Activated CD8-positive, alpha-beta T cell treated with anti-CD3 and anti-CD28 coated beads for 36 hours (primary cell): ENCODE results near the gene KIAA0408. TPM values are rescaled to one million over a fixed set of nuclear protein-coding genes. Genes with fewer than 3 reads are reported as not detected.

ENCODE experiments used
- ATAC-seq: fragments of 200-7000 bp; cut with Tn5 transposase; one replicate; pipeline ENCODE4 v1.10.0; 2021; ENCODE audit warnings: mild to moderate bottlenecking, moderate library complexity
- CTCF ChIA-PET: fragments of 350-600 bp; sonication (Branson Sonifier 250); formaldehyde crosslinking; loops from one replicate; lab custom pipeline; 2021; ENCODE audit warnings: antibody characterized with exemption; lab: Charles Lee
- POLR2A ChIA-PET: fragments of 350-600 bp; sonication (Branson Sonifier 250); formaldehyde crosslinking; loops from one replicate; lab custom pipeline; 2021; ENCODE audit warnings: antibody characterized with exemption; lab: Charles Lee
- DNase-seq: peaks from one replicate; pipeline ENCODE4 v3.0.0-alpha.2; 2020
- H3K27ac Mint-ChIP-seq: one replicate; pipeline ENCODE4 v1.8.0; 2021; ENCODE audit warnings: mild to moderate bottlenecking, mixed read lengths
- H3K27me3 Mint-ChIP-seq: one replicate; pipeline ENCODE4 v1.8.0; 2021; ENCODE audit warnings: mixed read lengths
- H3K36me3 Mint-ChIP-seq: one replicate; pipeline ENCODE4 v1.8.0; 2021; ENCODE audit warnings: low read depth, mixed read lengths
- H3K4me1 Mint-ChIP-seq: one replicate; pipeline ENCODE4 v1.8.0; 2021; ENCODE audit warnings: low read depth, mixed read lengths
- H3K4me3 Mint-ChIP-seq: one replicate; pipeline ENCODE4 v1.8.0; 2021; ENCODE audit warnings: mild to moderate bottlenecking, moderate library complexity, mixed read lengths
- H3K9me3 Mint-ChIP-seq: one replicate; pipeline ENCODE4 v1.8.0; 2021; ENCODE audit warnings: mixed read lengths
- intact Hi-C: fragments of 100-400 bp; cut with micrococcal nuclease; formaldehyde crosslinking; loops from one replicate; pipeline ENCODE4 v1.10.0; 2022
- total RNA-seq, 2 experiments: library from RNA; stranded (reverse); gene quantifications; one replicate each; pipeline ENCODE4 v1.2.3, GENCODE V29; 2021
- TF ChIP-seq, protein P1 (sequence below): fragments of 200-600 bp; IDR thresholded peaks from one replicate; pipeline ENCODE4 v1.8.0; 2022; ENCODE audit warnings: antibody characterized with exemption, mild to moderate bottlenecking

Gene KIAA0408
- total RNA-seq, 2 experiments from 2014 or later = 1.8 to 2.6 TPM

DNA sequence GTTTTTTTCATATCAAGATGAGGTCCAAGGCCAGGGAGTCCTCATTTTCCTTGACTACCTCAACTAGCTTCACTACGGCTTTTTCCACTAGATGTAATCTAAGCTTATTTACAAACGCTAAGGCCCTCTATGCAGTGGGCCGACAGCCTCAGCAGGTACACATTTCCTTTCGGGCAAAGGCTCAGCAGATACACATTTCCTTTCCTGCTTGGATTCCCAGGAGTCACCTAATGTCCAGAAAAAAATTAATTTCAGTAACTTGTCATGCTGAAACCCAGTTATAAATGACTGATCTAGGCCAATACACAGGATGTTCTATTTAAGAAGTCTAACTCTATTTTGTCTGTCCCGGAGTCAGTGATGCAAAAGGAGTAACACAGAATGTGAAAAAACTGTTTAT, 7.2 kb upstream of the KIAA0408 start:
- intact Hi-C loops = loop anchor here (5.0 kb wide), 1 partner anchor 164 kb away; no protein-coding TSS in a partner anchor
- no peak for ATAC-seq
- TF ChIP-seq, protein P1, sequence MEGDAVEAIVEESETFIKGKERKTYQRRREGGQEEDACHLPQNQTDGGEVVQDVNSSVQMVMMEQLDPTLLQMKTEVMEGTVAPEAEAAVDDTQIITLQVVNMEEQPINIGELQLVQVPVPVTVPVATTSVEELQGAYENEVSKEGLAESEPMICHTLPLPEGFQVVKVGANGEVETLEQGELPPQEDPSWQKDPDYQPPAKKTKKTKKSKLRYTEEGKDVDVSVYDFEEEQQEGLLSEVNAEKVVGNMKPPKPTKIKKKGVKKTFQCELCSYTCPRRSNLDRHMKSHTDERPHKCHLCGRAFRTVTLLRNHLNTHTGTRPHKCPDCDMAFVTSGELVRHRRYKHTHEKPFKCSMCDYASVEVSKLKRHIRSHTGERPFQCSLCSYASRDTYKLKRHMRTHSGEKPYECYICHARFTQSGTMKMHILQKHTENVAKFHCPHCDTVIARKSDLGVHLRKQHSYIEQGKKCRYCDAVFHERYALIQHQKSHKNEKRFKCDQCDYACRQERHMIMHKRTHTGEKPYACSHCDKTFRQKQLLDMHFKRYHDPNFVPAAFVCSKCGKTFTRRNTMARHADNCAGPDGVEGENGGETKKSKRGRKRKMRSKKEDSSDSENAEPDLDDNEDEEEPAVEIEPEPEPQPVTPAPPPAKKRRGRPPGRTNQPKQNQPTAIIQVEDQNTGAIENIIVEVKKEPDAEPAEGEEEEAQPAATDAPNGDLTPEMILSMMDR = no peak
- CTCF ChIA-PET = interaction anchor here (0.9 to 3.1 kb wide), 10 partner anchors 12 to 81 kb away, joined by 3 to 43 read pairs (median 4); no protein-coding TSS in a partner anchor
- no peak overlapping the region for H3K27ac Mint-ChIP-seq
- POLR2A ChIA-PET = interaction anchor here (1.7 kb wide), 1 partner anchor 15 kb away, joined by 3 read pairs; no protein-coding TSS in a partner anchor
- H3K9me3 Mint-ChIP-seq = no peaks in the 10 kb centered on the region
- no peaks in the 10 kb centered on the region for H3K36me3 Mint-ChIP-seq
- no peak overlapping the region for H3K4me3 Mint-ChIP-seq
- no peaks in the 10 kb centered on the region for H3K4me1 Mint-ChIP-seq
- no peak for DNase-seq
- H3K27me3 Mint-ChIP-seq = no peaks in the 10 kb centered on the region

DNA sequence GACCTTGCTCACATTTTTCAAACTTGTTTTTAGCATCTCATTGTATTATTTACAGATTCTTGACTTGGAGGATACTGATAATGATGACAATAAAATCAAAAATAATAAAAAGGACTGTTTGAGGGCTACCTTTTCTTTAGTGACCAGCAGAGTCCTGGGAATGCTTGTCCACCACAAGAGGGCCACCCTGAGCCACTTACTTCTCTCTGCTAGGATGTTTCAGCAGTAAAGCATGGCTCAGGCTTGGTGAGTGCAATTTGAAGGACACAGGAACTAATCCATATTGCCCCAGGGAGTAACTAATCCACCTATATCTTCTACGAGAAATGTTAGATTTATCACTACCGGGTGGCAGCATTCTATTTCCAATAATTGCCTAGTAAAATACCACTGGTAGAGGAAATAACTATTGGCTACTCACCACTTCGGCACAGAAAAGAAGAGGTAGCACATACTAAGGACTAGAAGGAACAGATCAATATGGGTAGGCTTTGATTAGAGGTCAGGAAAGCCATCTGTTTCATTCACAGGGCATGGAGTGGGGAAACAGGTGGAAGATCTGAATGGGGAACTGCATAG, 5.8 kb upstream of the KIAA0408 start:
- DNase-seq = peak; percentile 81
- Mint-ChIP-seq H3K4me3 (no peak overlapping the region), H3K27ac (no peak overlapping the region), H3K36me3 (no peaks in the 10 kb centered on the region), H3K4me1 (no peaks in the 10 kb centered on the region), H3K9me3 (no peaks in the 10 kb centered on the region), H3K27me3 (no peaks in the 10 kb centered on the region)
- intact Hi-C loops = loop anchor here (1.0 to 5.0 kb wide), 2 partner anchors 74 to 163 kb away; no protein-coding TSS in a partner anchor
- POLR2A ChIA-PET = no interaction called here
- CTCF ChIA-PET = interaction anchor here (0.8 to 3.1 kb wide), 11 partner anchors 21 to 351 kb away, joined by 3 to 43 read pairs (median 4); partner anchors contain the start of gene MTCL3
- TF ChIP-seq, protein P1 = peak; percentile 89
- peak; percentile 92 for ATAC-seq

DNA sequence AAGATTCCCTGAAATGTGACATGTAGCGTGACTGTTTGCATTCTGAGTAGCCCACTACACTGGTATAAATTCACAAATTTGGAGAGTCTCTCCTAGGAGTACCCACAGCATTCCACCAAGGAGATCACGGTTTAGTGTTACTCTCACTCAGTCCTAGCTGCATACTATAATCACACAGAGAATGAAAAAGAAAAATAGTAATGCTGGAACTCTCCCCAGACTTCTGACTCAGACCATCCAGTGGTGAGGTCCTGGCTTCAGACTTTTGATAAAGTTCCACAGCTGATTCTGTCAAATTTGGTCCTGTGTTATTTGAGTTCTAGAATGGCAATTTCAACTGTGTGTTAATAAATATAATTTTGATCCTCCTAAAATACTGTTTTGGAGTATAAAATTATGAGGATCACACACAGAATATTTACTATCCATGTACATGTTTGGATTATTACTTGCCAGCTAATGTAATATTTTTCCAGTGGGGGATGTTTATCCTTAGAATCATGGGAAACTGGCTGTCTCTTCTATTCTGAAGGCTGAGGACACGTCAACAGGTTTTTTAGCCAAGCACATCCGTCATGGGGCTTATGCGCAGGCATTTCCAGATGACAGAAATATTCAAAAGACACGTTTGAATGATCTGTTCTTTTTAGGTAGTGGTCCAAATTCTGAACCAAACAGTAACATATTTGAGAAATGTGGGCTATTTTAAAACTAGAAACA, 5.1 kb upstream of the KIAA0408 start:
- H3K4me3 Mint-ChIP-seq = no peak overlapping the region
- H3K9me3 Mint-ChIP-seq = no peaks in the 10 kb centered on the region
- no peak overlapping the region for H3K27ac Mint-ChIP-seq
- CTCF ChIA-PET = interaction anchor here (0.7 to 2.8 kb wide), 13 partner anchors 9 to 352 kb away, joined by 3 to 34 read pairs (median 4); partner anchors contain the start of gene MTCL3
- intact Hi-C loops = no loop called here
- DNase-seq (no peak), ATAC-seq (no peak)
- no peaks in the 10 kb centered on the region for H3K36me3 Mint-ChIP-seq
- POLR2A ChIA-PET = no interaction called here
- H3K4me1 Mint-ChIP-seq = no peaks in the 10 kb centered on the region
- no peaks in the 10 kb centered on the region for H3K27me3 Mint-ChIP-seq
- TF ChIP-seq, protein P1 = no peak

DNA sequence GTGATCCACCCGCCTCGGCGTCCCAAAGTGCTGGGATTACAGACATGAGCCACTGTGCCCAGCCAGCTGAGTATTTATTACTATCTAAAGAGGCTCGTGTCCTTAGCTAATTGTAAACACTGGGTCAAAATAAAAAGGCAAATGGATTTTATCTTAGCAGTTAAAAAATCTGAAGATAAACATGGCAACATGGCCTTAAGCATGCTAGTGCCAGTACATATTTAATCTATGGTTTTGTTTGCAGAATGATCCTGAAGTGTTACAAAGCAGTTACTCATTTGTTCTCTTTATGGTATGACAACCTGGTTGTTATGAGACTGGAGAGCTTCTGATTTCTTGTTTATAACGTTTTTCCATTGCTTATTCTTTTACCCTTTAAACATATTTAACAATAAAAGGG, 3.9 kb upstream of the KIAA0408 start:
- ChIA-PET POLR2A (no interaction called here), CTCF (interaction anchor here (0.7 to 2.8 kb wide), 6 partner anchors 17 to 159 kb away, joined by 3 to 34 read pairs (median 4); partner anchors contain the start of gene MTCL3)
- H3K4me1 Mint-ChIP-seq = no peaks in the 10 kb centered on the region
- DNase-seq (no peak), ATAC-seq (no peak)
- no peak overlapping the region for H3K27ac Mint-ChIP-seq
- H3K36me3 Mint-ChIP-seq = no peaks in the 10 kb centered on the region
- H3K9me3 Mint-ChIP-seq = no peaks in the 10 kb centered on the region
- intact Hi-C loops = no loop called here
- no peak overlapping the region for H3K4me3 Mint-ChIP-seq
- TF ChIP-seq, protein P1 = no peak
- H3K27me3 Mint-ChIP-seq = no peaks in the 10 kb centered on the region
